ENCODE results near the gene SLITRK5. TPM values are rescaled to one million over a fixed set of nuclear protein-coding genes. Genes with fewer than 3 reads are reported as not detected.

SLITRK5 gene
- total RNA-seq, 1 donor from 2014 or later = 10.1 TPM

GRCh38 chr13:87684850-87685742 is 13.9 kb downstream of the SLITRK5 start:
- no peak for ATAC-seq
- intact Hi-C loops (cut with DNase I) = no loop called here
- no peak for DNase-seq (ENCODE audit: low spot score)

GRCh38 chr13:87696458-87696857 is 25.3 kb downstream of the SLITRK5 start:
- DNase-seq (ENCODE audit: low spot score) = no peak
- ATAC-seq = no peak
- intact Hi-C loops (cut with DNase I) = no loop called here

- intact Hi-C loops (cut with DNase I) = no loop called here
- DNase-seq (ENCODE audit: low spot score) (no peak), ATAC-seq (no peak)
These were observed 27.1 kb downstream of the SLITRK5 start for GRCh38 chr13:87698268-87698667.

- intact Hi-C loops (cut with DNase I) = no loop called here
- DNase-seq (ENCODE audit: low spot score) (no peak), ATAC-seq (no peak)
These were observed 38.8 kb downstream of the SLITRK5 start for GRCh38 chr13:87709947-87710346.

- intact Hi-C loops (cut with DNase I) = no loop called here
- ATAC-seq (no peak), DNase-seq (ENCODE audit: low spot score) (no peak)
These were observed 40.8 kb downstream of the SLITRK5 start for GRCh38 chr13:87712012-87712411.
